ENCODE results near the gene AFTPH.

Gene AFTPH

GRCh38 chr2:64593035-64593655 is 69.0 kb downstream of the AFTPH start:
- H3K27ac ChIP-seq = no peak overlapping the region
- no peak for TF ChIP-seq CTCF (conservative IDR thresholded peaks at IDR 0.05)
- TF ChIP-seq ZFX (IDR thresholded peaks at IDR 0.05) = no peak

GRCh38 chr2:64594226-64594989 is 70.3 kb downstream of the AFTPH start:
- TF ChIP-seq CTCF (conservative IDR thresholded peaks at IDR 0.05) = no peak
- no peak for TF ChIP-seq ZFX (IDR thresholded peaks at IDR 0.05)
- H3K27ac ChIP-seq = no peak overlapping the region

- TF ChIP-seq ZFX (IDR thresholded peaks at IDR 0.05) (no peak), CTCF (conservative IDR thresholded peaks at IDR 0.05) (peak; percentile 29)
- no peak overlapping the region for H3K27ac ChIP-seq
Observed at GRCh38 chr2:64595397-64596176, 71.5 kb downstream of the AFTPH start.

- H3K27ac ChIP-seq = no peak overlapping the region
- TF ChIP-seq CTCF (conservative IDR thresholded peaks at IDR 0.05) (no peak), ZFX (IDR thresholded peaks at IDR 0.05) (no peak)
Observed at GRCh38 chr2:64598226-64598625, 74.1 kb downstream of the AFTPH start.

- H3K27ac ChIP-seq = no peak overlapping the region
- TF ChIP-seq ZFX (IDR thresholded peaks at IDR 0.05) (no peak), CTCF (conservative IDR thresholded peaks at IDR 0.05) (no peak)
Observed at GRCh38 chr2:64599469-64599868, 75.3 kb downstream of the AFTPH start.

DNA sequence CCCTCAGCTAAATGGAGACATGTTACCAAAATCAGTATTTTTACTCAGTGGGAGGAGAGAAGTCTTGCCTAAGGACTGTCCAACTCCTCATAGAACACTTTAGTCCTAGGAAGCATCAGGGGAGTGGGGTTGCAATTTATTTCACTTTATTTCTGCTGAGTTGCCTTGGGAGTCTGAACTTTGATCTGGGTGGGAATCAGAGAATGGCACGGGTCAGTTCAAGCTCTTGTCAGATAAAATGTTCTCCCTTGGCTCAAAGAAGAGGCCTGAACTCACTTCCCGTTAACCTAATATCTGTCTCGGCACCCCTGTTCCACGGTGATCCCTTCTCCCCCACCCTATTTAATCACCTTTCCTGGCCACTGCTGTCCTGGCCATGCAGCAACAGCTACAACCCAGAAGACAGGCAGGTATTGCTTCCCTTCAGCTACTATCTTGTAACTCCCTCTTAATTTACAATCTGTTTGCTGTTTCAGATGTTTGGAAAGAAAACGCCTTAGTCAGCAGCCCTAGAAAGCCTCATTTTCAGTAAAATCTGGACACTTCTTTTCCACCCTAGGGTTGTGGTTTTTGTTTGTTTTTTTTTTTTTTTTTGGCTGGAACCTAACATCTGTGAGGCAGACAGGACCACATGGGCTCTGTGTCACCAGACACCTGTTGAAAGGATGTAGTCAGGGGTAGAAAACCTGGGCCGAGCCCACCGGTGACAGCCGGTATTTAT is 77.1 kb downstream of the AFTPH start:
- TF ChIP-seq ZFX (IDR thresholded peaks at IDR 0.05) = no peak
- TF ChIP-seq CTCF (conservative IDR thresholded peaks at IDR 0.05) = no peak
- H3K27ac ChIP-seq = no peak overlapping the region

Data from C4-2B (cell line).